VCaP (cell line): ENCODE data around the gene HNF1B.
A peak's percentile ranks its signal among the peaks of the same experiment; 100 is the strongest.

Source experiments
- H3K27ac ChIP-seq: fragments of 450-650 bp; 2 replicates; pipeline ENCODE4 v1.5.1; 2017
- CTCF ChIP-seq: fragments of 450-650 bp; conservative IDR thresholded peaks from 2 replicates; pipeline ENCODE4 v1.5.1; 2017; ENCODE audit warnings: mild to moderate bottlenecking, moderate library complexity

Gene HNF1B

DNA sequence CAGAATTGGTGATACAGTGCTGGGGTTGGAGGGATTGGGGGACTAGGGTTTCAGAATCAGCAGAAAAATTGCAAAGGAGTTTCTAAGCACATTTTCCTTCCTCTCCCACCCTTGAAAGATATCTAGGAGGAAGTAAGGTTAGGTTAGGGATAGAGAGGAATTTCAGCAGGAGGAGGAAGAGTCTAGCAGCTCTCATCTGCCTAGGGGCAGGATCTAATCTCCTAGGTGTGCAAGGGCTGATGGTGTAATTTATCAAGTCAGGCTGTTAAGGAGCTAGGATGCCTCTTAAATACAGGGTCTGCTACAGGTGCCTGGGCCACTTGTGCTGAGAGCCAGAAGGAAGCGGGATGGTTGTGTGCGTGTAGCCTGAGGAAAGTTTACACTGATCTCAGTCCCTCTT, 1.8 kb upstream of the HNF1B start:
- TF ChIP-seq CTCF: no peak
- H3K27ac ChIP-seq: no peak overlapping the region

- no peak for TF ChIP-seq CTCF
These were observed 1.1 kb upstream of the HNF1B start for GRCh38 chr17:37745801-37746426.

GRCh38 chr17:37744633-37744927, 279 bp downstream of the HNF1B start:
- peak overlapping the region; percentile 99 for H3K27ac ChIP-seq
- TF ChIP-seq CTCF: no peak

More at GRCh38 chr17:37745801-37746426, 1.1 kb upstream of the HNF1B start:
- H3K27ac ChIP-seq: peak overlapping the region; percentile 99; the same call in 1 of the 2 replicates

GRCh38 chr17:37743875-37744632, 805 bp downstream of the HNF1B start:
- TF ChIP-seq CTCF: peak; percentile 41; the same call in 1 of the 2 replicates
- H3K27ac ChIP-seq: peak overlapping the region; percentile 99

DNA sequence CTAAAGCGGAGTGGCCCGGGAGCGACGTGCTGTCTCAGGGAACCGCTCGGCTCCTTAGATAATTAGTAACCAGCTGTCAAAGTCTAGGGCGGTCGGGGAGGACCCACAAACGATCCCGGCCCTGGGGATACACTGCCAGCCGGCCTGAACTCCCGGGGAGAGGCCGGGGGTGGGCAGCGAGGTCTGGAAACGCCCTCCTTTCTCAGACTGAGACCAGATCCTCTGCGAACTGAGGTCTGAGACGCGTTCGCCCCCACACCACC, 1.3 kb downstream of the HNF1B start:
- TF ChIP-seq CTCF: no peak
- H3K27ac ChIP-seq: peak overlapping the region; percentile 99

- H3K27ac ChIP-seq: peak overlapping the region; percentile 99
- TF ChIP-seq CTCF: peak; percentile 13; the same call in 1 of the 2 replicates
These were observed 1.9 kb downstream of the HNF1B start for GRCh38 chr17:37742762-37743611.

DNA sequence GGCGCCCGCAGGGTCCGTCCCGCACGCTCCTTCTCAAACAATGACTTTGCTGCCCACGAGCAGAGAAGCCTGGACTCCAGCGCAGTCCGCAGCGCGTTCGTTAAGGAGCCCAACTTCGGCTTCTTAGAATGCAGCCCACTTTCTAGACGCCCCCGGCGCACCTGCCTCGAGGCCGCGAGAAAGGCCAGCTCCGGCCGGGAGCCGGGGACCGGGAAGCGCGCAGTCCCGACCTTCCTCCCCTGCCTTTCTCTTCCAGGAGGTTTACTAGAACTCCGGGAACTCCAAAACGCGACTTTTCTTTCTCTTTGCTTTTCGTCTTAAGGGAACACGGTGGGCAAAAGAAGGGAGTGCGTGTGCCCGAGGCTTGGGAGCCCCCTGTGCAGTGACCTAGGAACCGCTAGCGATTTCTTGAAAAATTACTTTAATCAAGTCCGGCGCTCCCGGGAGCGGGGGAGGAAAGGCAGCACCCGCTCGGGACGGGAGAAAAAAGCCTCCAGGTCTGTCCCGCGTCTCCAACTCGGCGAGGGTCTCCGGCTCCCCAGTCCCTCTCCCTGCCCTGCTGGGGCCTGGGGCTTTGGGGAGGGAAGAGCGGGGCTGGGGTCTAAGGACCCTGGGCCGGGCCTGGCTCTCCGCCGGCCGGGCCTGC, 2.6 kb downstream of the HNF1B start:
- no peak for TF ChIP-seq CTCF
- peak overlapping the region; percentile 99 for H3K27ac ChIP-seq
